Body of pancreas (tissue), 4 donors: ENCODE data around the gene RAP1GAP2.

ENCODE experiments used
- POLR2A ChIP-seq, 3 donors: fragments of 450-650 bp; IDR thresholded peaks; one replicate each; pipeline ENCODE4 v1.6.1; 2016; ENCODE audit warnings: antibody characterized with exemption in 3 of 3, mild to moderate bottlenecking in 2 of 3
- TF ChIP-seq, protein P1 (sequence below), 7 experiments: fragments of 450-650 bp in 4 of 7; fragments of 200-600 bp in 3 of 7; sonication (generic) in 3 of 7; IDR thresholded peaks; one replicate each; pipeline ENCODE4 v1.5.1; 2016 to 2019; ENCODE audit warnings: antibody characterized with exemption in 7 of 7

DNA sequence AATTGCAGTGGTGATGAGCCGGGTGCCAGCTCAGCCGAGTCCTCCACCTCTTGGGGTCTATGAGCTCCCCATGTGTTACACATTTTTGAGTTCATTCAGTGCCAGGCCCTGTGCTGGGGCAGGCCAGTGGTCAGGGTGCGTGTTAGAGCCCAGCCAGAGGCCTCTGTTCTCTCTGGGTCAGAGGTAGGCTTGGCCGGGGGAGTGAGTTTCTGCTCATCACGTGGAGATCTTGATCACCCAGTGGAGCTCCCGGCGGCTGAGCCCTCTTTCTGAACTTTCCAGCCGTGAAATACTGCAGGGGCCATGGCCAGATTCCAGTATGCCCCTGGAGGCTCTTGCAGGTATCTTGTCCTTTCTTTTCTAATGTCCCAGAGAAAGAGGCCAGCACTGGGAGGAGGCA, 93.0 kb downstream of the RAP1GAP2 start:
- TF ChIP-seq, protein P1, sequence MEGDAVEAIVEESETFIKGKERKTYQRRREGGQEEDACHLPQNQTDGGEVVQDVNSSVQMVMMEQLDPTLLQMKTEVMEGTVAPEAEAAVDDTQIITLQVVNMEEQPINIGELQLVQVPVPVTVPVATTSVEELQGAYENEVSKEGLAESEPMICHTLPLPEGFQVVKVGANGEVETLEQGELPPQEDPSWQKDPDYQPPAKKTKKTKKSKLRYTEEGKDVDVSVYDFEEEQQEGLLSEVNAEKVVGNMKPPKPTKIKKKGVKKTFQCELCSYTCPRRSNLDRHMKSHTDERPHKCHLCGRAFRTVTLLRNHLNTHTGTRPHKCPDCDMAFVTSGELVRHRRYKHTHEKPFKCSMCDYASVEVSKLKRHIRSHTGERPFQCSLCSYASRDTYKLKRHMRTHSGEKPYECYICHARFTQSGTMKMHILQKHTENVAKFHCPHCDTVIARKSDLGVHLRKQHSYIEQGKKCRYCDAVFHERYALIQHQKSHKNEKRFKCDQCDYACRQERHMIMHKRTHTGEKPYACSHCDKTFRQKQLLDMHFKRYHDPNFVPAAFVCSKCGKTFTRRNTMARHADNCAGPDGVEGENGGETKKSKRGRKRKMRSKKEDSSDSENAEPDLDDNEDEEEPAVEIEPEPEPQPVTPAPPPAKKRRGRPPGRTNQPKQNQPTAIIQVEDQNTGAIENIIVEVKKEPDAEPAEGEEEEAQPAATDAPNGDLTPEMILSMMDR (IDR thresholded peaks at IDR 0.05): no peak
- TF ChIP-seq POLR2A (IDR thresholded peaks at IDR 0.05): no peak
